PFSK-1 (cell line): ENCODE data around the gene TNFRSF17.

Experiments
- FOXP2 ChIP-seq: optimal IDR thresholded peaks from 2 replicates; pipeline ENCODE3; 2011; ENCODE audit warnings: borderline replicate concordance, control low read depth, inconsistent platforms; ENCODE audit not compliant: insufficient read depth; ENCODE audit errors: extremely low read length, extremely low read depth
- POLR2AphosphoS5 ChIP-seq: IDR thresholded peaks from 2 replicates; pipeline ENCODE4 v1.6.1; 2012; ENCODE audit warnings: low read depth, mild to moderate bottlenecking, control low read depth, low read length, moderate library complexity
- SIN3A ChIP-seq: IDR thresholded peaks from 2 replicates; pipeline ENCODE4 v1.6.1; 2012; ENCODE audit warnings: mild to moderate bottlenecking, low read length, moderate library complexity, borderline replicate concordance; ENCODE audit not compliant: insufficient read depth
- TAF1 ChIP-seq: IDR thresholded peaks from 2 replicates; pipeline ENCODE4 v1.6.1; 2012; ENCODE audit warnings: low read length, control low read depth, borderline replicate concordance; ENCODE audit not compliant: insufficient read depth
- TF ChIP-seq, protein P1 (sequence below), 2 experiments: IDR thresholded peaks; 2 replicates each; pipeline versions ENCODE4 v1.6.1 to v1.8.0; 2011 to 2012; ENCODE audit warnings: low read depth in 2 of 2, low read length in 2 of 2, control low read depth in 1 of 2, inconsistent platforms in 1 of 2, mild to moderate bottlenecking in 1 of 2, moderate library complexity in 1 of 2; ENCODE audit not compliant: insufficient read depth in 1 of 2

TNFRSF17 gene

GRCh38 chr16:12006637-12007036 lies 41.6 kb downstream of the TNFRSF17 start:
- TF ChIP-seq FOXP2 (no peak), POLR2AphosphoS5 (no peak), TAF1 (no peak), SIN3A (no peak)
- TF ChIP-seq, protein P1, sequence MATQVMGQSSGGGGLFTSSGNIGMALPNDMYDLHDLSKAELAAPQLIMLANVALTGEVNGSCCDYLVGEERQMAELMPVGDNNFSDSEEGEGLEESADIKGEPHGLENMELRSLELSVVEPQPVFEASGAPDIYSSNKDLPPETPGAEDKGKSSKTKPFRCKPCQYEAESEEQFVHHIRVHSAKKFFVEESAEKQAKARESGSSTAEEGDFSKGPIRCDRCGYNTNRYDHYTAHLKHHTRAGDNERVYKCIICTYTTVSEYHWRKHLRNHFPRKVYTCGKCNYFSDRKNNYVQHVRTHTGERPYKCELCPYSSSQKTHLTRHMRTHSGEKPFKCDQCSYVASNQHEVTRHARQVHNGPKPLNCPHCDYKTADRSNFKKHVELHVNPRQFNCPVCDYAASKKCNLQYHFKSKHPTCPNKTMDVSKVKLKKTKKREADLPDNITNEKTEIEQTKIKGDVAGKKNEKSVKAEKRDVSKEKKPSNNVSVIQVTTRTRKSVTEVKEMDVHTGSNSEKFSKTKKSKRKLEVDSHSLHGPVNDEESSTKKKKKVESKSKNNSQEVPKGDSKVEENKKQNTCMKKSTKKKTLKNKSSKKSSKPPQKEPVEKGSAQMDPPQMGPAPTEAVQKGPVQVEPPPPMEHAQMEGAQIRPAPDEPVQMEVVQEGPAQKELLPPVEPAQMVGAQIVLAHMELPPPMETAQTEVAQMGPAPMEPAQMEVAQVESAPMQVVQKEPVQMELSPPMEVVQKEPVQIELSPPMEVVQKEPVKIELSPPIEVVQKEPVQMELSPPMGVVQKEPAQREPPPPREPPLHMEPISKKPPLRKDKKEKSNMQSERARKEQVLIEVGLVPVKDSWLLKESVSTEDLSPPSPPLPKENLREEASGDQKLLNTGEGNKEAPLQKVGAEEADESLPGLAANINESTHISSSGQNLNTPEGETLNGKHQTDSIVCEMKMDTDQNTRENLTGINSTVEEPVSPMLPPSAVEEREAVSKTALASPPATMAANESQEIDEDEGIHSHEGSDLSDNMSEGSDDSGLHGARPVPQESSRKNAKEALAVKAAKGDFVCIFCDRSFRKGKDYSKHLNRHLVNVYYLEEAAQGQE (IDR thresholded peaks at IDR 0.05; ENCODE audit: insufficient read depth in 1 of 2, low read depth in 2 of 2, low read length in 2 of 2), result no peak

GRCh38 chr16:12009462-12009861 lies 44.5 kb downstream of the TNFRSF17 start:
- no peak for TF ChIP-seq TAF1
- TF ChIP-seq, protein P1 (IDR thresholded peaks at IDR 0.05; ENCODE audit: insufficient read depth in 1 of 2, low read depth in 2 of 2, low read length in 2 of 2), result no peak
- TF ChIP-seq POLR2AphosphoS5, result no peak
- no peak for TF ChIP-seq SIN3A
- TF ChIP-seq FOXP2, result no peak

GRCh38 chr16:12009922-12010321 lies 44.9 kb downstream of the TNFRSF17 start:
- TF ChIP-seq FOXP2 (no peak), SIN3A (no peak), POLR2AphosphoS5 (no peak), TAF1 (no peak)
- TF ChIP-seq, protein P1 (IDR thresholded peaks at IDR 0.05; ENCODE audit: insufficient read depth in 1 of 2, low read depth in 2 of 2, low read length in 2 of 2), result no peak

DNA sequence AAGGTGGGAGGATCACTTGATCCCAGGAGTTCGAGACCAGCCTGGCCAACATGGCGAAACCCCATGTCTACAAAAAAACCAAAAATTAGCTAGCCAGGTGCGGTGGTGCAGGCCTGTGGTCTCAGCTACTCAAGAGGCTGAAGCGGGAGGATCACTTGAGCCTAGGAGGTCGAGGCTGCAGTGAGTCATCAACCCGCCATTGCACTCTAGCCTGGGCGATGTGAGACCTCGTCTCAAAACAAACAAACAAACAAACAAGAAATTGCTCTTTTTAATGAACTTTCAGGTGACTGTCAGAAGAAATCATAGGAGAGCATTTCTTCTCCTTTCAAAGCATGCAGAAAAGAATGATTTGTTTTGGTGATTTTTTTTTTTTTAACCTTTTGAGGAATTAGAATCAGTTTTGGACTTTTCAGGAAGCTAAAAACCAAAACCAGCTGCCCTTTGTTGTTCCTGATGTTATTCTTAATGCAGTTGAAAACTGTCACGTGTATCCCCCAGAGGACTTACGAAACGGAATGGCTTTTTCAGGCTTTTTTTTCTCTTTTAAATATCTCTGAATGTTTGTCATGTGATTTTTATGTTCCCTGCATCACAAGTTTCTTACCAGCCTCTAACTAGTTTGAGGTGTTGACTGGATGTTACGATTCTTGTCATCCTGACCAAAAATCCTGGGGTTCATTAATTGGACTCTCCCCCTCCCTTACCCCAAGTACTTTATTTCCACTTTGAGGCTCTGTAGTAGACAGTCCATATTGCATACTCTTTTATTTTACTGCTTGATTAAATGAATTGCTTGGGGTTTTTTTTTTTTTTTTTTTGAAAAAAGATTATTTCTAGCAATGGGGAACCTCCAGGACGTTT lies 45.6 kb downstream of the TNFRSF17 start:
- TF ChIP-seq FOXP2 (no peak), TAF1 (no peak), SIN3A (no peak), POLR2AphosphoS5 (no peak)
- TF ChIP-seq, protein P1 (IDR thresholded peaks at IDR 0.05; ENCODE audit: insufficient read depth in 1 of 2, low read depth in 2 of 2, low read length in 2 of 2), result no peak
